ENCODE results near the gene P2RY13.

GRCh38 chr3:151316267-151316991 is 12.9 kb downstream of the P2RY13 start, which contains the start of gene GPR87:
- TF ChIP-seq CEBPB (IDR thresholded peaks at IDR 0.05) (no peak), YY1 (IDR thresholded peaks at IDR 0.05; ENCODE audit: low read depth) (no peak), CREB1 (IDR thresholded peaks at IDR 0.05; ENCODE audit: low read depth) (no peak), NFIC (IDR thresholded peaks at IDR 0.05) (no peak), TCF12 (IDR thresholded peaks at IDR 0.05; ENCODE audit: low read depth) (no peak), FOXM1 (IDR thresholded peaks at IDR 0.05; ENCODE audit: borderline replicate concordance, low read depth) (no peak)
